Ammon's horn (tissue), 1 donor: ENCODE data around the gene CD86.
A peak's percentile ranks its signal among the peaks of the same experiment; 100 is the strongest.

Experiments used
- DNase-seq: peaks from one replicate; pipeline ENCODE4 v3.0.0-alpha.2; 2016; ENCODE audit warnings: low spot score

The CD86 gene

DNA sequence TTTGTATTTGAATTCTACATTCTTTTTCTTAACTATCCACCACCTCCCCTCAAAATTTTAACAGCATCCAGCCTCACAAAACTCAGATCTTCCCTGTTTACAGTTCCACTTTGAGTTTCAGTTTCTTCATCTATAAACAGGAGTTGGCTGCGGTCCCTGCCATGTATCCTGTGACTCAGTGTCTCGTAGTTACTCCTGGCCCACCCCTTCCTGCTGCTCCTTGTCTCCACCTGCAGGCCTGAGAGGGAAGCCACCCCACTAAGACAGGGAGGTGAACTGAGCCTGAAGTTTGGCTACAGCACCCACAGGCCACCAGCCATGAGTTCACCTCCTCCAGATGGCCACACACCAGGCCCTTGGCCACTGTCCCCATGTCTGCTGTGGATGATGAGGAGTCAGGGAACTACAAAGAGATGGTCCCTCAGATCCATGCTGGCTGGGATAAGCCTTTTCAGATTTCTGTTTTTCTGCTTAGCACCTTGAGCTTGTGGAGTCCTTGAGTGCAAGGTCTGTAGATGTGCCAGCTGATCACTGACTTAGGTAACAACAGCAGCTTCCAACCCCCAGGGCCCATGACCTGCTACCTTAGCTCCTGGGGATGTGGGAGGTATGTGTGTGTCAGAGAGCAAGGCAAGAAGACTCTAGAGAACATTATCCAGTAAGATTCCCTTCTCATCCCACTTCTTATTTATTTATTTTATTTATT lies 37.5 kb downstream of the CD86 start:
- no peak for DNase-seq

DNA sequence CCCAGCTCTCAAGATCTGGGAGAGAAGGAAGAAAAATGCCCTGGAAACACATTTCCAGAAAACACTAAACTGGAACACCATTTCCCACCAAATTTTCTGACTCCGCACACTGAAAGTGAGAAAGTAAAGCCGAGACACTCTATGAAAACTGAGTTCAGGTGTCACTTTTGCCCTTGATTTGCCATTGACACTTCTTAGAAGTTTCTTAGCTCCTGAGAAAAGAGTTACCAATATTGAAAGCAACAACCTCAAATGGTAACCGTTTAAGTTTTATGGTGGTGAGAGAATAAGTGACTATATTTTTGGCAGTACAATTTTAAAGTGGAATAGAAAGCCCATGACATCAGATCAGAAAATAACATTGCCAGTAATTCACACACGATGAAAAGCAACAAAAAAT lies 39.0 kb downstream of the CD86 start:
- no peak for DNase-seq

DNA sequence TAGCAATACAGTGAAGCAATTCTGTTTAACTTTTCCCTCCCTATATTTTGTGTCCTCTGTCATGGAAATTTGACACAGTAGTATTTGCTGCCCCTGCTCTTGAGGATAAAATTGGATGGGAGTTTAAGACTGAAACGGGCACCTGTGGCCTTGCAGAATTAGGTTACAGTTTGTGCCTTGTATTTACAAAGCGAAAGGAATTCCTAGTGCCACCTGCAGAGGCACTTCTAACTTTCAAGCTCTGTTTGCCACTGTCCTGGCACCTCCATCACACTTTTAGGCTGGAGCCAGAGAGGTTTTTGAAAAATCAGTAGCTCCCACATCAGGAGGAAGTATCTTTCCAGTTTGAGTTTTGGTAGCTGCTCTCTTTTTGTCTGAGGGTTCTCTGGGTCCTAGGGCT lies 39.5 kb downstream of the CD86 start:
- DNase-seq = no peak

DNA sequence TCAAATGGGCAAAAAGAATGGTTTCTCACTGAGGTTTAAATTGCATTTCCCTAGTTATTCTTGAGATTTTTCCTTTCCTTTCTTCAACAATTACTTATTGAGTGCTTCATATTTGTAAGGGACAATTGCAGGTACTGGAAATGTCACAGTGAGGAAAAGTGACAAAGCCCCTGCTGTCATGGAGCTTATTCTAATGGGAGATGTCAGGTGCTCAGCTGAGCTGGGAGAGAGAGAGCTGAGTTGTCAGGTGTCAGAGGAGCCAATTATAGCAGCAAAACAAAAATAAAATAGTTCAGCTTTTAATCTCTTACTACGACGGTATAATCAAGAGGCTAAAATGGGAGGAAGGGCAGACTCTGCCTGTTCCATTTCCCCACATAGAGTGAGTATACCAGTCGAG lies 42.0 kb downstream of the CD86 start:
- no peak for DNase-seq

DNA sequence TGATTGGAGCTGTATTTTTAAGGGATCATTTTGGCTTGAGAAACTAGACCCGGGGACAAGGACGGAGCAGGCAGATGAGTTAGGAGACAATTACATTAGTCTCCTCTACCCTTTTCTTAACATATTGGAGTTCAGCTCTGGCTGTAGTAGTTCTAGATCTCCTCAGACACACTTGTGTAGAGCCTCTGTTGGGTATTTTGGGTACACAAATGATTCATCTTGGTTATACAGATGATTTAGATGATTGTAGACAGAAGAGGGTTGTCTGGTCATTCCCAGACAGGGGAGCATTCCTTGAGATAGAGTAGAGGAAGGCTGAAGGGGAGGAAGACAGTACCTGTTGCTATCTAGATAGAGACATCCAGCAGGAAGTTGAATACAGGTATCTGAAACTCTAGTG lies 43.4 kb downstream of the CD86 start:
- no peak for DNase-seq

DNA sequence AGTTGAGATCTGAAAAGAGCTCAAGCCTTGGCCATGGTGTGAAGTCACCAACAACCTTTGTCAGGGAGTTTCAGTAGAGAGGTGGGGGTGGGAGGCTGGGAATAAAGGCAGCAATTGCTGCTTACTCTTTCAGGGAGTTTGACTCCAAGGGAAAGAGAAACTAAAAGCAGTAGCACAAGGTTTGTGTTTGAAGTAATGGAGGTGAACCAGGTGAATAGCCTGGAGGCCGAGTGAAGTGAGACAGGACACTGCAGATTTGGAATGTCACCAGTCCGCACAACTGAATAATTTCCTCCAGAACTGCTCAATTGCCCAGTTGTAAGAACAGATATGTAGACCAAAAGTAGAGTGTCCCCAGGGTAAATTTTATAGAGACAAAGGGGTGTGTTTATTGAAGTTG lies 44.1 kb downstream of the CD86 start:
- no peak for DNase-seq

DNA sequence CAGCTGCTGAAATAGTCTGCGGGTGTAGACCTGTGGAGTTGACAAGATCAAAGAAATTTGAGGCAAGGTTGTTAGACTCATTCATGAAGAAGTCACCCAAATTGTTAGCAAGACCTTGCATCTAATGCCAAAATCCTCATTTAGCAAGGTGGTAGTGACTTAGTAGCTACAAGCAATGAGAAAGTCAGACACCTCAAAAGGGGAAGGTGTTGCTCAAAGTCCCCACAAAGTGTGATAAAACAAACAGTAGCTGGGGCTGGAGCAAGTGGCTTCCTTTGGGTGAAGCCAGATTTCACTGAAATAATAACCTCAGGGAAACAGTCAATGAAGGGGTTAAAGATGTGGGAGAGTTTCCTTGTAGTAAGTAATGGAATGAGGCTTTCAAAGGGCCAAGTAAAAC lies 44.9 kb downstream of the CD86 start:
- DNase-seq = no peak

DNA sequence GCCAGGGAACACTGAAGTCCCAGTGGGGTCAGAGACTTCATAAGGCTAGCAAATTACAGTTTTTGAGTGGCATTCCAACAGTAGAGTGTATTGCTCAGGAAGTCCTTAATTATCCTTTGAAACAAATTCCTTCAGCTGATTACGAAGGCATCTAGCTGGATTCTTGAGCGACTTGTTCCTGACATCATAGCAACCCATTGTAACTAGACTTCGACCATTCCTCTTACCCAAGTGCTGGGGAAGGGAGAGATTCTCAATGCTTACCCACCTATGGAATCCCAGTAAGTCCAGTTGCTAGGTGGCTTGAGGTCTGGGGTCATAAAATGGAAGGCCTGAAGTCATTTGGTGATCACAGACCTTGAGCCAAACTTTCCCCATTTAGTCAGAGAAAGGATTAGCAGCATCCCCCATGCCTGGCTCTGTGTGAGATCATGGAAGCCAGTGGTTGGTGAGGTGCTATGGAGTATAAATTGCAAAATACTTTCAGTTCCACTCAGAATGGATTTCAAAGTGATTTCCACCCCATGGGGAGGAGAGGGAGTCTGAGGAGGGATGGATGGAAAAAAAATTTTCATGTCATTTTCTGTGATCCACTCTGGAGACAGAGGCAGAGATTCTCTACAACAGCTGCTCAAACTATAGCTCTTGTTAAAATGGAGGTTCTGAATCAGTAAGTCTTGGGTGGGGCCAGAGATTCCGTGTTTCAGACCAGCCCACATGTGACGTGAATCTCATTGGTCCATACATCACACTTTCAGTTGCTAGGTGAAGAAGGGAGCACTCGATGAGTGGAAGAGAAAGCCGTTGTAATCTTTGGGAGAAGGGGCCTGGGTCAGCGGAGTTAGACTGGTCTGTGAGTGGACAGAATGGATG lies 45.7 kb downstream of the CD86 start:
- no peak for DNase-seq

DNA sequence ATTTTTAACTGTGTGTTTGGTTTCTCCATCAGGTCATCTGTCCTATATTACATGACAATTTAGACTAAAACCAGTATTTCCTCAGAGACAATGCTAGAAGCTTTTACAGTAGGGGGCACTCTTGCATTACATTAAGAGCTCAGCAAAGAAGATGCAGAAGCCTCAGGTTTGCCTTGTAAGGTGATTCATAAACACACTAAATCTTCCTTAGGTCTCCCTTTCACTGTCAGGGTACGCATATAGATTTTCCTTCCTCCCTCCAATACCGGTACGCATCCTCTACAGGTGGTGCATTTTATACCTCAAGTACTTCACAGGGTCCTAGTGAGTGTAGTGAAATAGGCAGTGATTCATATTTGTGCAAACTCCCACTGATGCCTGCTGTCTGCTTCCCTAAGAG lies 46.5 kb downstream of the CD86 start:
- DNase-seq = peak; percentile 54

DNA sequence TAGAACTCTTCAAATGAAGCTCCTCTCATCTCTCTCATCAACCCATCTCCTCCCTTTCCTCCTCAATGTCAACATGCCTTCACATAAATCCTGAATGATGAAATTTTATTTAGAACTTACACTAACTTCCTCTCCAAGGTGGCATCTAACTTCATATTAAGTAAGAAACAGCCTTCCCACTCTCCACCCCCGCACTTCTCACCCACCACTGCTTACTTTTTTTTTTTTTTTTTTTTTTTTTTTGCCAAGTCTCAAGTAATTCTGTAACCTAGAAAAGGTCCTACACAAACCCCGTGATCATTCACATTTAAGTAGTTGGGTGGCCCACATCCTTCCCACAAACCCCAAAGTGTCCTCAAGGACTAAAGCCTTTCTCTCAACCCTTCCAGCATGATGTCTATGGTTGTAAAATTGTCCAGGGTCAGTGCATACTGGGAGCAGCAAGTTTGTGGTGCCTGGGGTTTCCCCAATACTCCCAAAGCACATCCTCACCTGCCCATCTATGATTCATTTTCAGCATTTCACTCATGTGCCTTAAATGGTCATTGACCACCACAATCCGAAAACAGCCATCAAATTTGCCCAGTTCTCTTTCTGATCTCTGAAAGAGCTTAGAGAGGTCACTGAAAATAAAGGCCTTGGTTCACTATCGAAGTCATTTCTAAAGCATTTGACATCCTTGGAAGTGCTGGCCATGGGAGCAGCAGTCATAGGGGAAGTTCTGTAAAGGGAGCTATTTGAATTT lies 47.2 kb downstream of the CD86 start:
- DNase-seq = no peak

DNA sequence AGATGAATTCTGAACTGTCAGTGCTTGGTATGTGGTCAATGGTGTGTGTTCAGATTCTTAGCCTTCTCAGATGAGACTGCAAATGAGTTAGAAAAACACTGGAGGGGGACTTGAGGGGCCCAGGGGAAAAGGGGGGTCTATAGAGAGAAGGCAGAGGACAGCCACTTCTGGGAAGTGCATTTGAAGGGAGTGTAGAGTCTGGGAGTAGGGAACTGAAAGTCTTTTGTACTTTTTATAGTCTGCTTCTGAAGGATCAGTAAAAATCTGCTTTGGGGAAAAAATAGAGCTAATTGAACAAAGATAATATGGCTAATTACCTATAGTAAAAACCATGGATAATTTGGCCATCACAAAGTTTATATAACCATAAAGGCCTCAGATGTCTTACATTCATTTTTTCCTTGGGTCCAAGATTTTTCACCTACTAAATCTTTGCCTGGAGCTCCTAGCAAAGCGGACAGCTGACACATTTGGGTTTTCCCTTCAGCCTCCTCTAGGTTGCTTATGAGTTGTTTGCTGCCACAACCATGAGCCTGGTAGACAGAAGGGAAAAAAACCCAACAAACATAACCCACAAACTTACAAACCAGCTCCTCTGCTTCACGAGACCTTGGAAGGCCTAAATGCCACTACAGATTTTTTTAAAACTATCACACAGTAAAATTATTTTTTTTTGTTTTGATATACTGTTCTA lies 48.8 kb downstream of the CD86 start:
- no peak for DNase-seq

DNA sequence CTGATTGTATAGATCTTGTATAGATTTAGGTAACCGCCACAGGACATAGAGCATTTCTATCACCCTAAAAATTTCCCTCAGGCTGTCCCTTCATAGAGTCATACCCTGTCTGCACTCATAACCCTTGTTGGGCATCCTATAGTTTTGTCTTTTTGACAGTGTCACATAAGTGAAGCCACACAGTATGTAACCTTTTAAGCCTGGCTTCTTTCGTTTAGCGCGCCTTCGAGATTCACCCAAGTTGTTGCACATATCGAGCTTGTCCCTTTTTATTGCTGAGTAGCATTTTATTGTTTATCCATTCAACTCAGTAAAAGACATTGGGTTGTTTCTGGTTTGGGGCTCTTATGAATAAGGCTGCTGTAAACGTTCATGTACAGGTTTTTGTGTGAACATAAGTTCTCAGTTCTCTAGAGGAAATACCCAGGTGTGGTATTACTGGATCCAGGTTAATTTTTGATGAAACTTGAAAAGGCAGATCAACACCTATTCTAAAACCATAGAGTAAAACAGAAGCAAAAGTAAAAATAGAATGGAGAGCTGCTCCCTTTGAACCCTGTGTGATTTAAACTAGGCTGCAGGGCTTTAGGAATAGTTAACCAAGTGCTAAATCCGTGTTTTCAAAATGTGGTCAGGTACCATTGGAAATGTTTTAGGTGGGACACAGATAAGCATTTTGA lies 49.5 kb downstream of the CD86 start:
- DNase-seq = no peak

DNA sequence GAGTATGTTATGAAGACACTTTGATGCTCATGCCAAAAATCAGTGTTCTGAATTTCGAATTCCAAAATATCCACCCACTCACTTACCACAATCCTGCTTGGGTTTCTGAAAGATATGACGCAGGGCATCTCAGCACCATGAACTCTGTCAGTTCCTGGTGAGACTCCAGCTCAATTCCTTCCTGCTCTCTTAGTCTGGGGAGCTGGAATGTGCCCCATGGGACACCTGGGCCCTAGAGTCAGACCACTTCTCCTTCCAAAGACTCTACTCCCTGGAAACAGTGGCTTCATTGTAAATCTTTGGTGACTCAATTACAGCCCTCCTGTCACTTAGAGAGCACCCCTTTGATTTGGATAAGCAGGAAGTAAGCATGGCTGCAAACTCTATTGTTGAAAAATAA lies 50.5 kb downstream of the CD86 start:
- no peak for DNase-seq

DNA sequence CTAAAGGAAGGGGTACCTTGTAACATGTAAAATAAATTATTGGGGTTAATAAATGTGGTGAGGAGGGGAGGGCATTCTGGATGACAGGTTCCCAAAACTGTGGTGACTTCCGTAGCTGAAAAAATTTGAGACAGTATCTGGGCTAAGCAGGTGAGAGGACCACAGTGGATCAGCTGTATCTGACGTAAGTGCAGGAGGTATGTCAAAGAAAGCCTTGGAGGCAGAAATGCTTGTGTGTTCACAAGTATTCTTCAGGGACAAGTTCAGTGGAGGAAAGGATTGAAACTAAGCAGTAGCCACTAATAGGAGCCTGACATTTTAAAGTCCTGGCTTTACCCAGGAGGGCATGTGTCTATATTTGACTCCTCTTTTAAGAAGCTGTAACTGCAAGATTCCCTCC lies 52.0 kb downstream of the CD86 start:
- DNase-seq = no peak

DNA sequence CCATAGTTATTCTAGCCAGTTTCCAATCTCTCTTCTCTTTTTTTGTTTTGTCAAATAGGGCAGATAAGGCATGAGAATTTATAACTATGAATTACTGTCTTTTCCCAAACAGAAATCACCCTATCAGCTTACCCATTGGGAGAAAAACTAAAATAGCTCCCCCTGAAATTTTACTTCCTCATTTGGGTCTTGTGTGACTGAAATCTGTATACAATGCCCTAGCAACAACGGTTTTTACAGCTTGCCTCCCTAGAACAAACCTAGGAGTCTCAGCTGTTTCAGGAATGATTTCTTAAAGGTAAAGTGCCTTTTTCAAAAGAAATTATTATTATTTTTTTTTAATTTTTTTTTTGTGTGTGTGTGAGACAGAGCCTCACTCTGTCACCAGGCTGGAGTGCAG lies 56.8 kb downstream of the CD86 start:
- no peak for DNase-seq

DNA sequence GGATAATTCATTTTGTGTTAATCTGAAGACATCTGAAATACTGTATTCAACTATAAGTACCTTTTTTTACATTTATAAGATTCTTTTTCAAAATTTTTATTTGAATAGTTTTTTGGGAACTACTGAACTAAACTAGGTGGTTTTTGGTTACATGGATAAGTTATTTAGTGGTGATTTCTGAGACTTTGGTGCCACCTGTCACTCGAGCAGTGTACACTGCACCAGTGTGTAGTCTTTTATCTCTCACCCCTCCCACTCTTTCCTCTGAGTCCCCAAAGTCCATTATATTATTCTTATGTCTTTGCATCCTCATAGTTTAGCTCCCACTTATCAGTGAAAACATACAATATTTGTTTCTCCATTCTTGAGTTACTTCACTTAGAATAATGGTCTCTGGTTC lies 57.6 kb downstream of the CD86 start:
- no peak for DNase-seq

DNA sequence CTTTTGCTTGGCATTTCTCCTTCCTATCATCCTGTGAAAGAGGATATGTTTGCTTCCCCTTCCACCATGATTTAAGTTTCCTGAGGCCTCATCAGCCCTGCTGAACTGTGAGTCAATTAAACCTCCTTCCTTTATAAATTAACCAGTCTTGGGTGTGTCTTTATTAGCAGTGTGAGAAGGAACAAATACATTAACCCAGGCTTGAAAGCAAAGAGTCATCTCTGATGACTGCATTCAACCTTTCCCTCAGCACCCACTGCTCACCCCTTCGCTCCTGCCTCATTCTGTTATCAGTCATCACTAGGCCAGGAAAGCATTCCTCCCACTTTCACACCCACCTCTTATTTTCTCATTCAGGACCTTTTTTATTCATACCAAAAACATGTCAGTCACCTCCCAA lies 68.7 kb downstream of the CD86 start:
- DNase-seq = no peak

DNA sequence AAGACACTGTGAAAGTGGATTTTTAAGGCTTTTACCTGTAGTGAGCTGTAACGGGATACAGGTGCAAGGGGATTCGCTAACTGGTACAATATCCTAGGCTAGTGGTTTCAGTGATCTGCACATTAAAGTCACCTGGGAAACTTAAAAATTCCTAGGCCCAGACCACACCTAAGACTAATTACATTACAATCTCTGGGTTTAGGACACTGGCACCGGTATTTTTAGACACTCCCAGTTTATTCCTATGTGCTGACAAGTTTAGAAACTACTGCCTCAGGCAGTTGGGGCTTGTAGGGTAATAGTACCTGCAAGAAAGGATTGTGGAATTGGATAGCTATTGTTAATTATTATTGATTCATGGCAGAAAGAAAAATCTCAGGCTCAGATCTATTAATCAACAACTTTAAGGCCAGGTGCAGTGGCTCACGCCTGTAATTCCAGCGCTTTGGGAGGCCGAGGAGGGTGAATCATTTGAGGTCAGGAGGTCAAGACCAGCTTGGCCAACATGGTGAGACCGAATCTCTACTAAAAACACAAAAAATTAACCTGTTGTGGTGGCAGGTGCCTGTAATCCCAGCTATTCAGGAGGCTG lies 77.9 kb downstream of the CD86 start:
- no peak for DNase-seq

DNA sequence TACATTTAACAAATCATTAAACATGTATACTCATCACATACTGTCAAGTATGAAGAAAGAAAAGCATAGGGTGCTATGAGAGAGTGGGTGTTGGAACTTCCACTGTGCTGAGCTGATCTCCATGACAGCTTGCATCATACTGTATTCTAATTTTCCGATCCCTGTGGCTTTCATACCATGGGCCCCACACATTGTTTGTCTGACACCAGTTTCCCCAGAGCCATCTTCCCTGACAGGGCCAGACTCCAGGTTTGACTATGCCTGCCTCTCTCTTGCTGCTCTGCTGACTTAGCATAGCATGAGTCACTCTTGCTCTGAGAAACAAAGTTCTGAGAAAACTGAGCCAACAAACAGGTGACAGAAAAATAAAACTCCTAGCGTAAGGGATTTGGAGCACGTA lies 91.3 kb downstream of the CD86 start:
- no peak for DNase-seq

DNA sequence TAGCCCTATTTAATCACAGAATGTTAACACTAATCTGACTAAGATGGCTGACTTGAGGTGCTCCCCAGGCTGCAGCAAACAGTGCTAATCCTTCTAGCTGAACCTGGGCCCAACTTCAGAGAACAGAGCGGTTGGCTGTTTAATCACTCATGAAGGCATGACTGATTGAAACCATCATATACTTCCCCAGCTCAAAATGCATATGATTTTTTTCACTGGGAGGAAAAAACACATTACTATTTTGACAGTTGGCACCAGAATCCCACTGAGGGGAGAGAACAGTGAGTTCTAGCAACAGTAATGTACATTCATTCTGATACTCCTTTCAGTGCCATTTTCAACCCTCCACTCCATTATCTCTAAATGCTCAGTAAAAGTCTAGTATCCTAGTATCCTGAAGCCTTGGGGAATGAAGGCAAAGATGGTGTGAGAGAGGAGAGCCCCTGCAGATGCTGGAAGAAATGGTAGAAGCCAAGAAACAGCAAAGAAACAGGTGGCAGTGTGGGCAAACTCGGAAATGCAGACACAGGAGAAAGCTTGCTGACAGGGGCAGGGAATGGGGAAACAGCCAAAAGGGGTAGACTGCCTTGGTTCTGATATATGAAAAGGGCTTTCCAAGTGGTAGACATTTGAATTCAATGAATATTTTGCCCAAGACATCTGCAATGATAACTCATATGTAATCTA lies 93.9 kb downstream of the CD86 start:
- no peak for DNase-seq

DNA sequence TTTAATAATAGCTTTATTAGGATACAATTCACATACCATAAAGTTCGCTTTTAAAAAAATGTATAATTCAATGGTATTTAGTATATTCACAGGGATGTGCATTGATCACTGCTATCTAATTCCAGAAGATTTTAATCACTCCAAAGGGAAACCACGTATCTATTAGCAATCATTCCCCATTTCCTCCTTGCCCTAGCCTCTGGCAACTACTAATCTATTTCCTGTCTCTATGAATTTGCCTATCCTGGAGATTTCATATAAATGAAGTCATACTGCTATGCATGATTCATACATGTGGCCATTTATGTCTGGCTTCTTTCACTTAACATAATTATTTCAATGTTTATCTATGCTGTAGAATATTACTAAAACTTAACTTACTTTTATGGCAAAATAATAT lies 96.3 kb downstream of the CD86 start:
- DNase-seq = no peak
